Glutamatergic neuron (in vitro differentiated cells): ENCODE results near the gene AIP. TPM values are rescaled to one million over a fixed set of nuclear protein-coding genes. Genes with fewer than 3 reads are reported as not detected.

Experiments used
- DNase-seq: peaks from one replicate; pipeline ENCODE4 v3.0.0; 2022
- H3K27ac Mint-ChIP-seq: one replicate; pipeline ENCODE4 v1.8.0; 2020; ENCODE audit warnings: mild to moderate bottlenecking, mixed read lengths, inconsistent platforms; ENCODE audit not compliant: unreplicated experiment
- H3K27me3 Mint-ChIP-seq: one replicate; pipeline ENCODE4 v1.8.0; 2020; ENCODE audit warnings: mild to moderate bottlenecking, moderate library complexity, mixed read lengths, inconsistent platforms; ENCODE audit not compliant: unreplicated experiment
- H3K36me3 Mint-ChIP-seq: one replicate; pipeline ENCODE4 v1.8.0; 2020; ENCODE audit warnings: mild to moderate bottlenecking, mixed read lengths, inconsistent platforms; ENCODE audit not compliant: unreplicated experiment
- H3K4me1 Mint-ChIP-seq: one replicate; pipeline ENCODE4 v1.8.0; 2020; ENCODE audit warnings: mild to moderate bottlenecking, low read depth, mixed read lengths, inconsistent platforms; ENCODE audit not compliant: unreplicated experiment
- H3K4me3 Mint-ChIP-seq: one replicate; pipeline ENCODE4 v1.8.0; 2020; ENCODE audit warnings: mild to moderate bottlenecking, mixed read lengths, inconsistent platforms; ENCODE audit not compliant: unreplicated experiment
- H3K9me3 Mint-ChIP-seq: one replicate; pipeline ENCODE4 v1.8.0; 2020; ENCODE audit warnings: mild to moderate bottlenecking, moderate library complexity, mixed read lengths, inconsistent platforms; ENCODE audit not compliant: unreplicated experiment
- total RNA-seq: library from RNA; stranded (reverse); fragmentation: NEBNext Ultra II Directional; extraction: Animal tissue kit (Norgen Biotek cat#: 25700); gene quantifications from one replicate; pipeline ENCODE4 v1.2.1, GENCODE V29; 2021; ENCODE audit not compliant: unreplicated experiment
- TF ChIP-seq, protein P1 (sequence below): fragments of 200-600 bp; sonication (generic); IDR thresholded peaks from one replicate; pipeline ENCODE4 v1.5.0; 2021; ENCODE audit not compliant: partially characterized antibody, unreplicated experiment

The AIP gene
- total RNA-seq, 1 donor from 2014 or later, result 43.0 TPM

DNA sequence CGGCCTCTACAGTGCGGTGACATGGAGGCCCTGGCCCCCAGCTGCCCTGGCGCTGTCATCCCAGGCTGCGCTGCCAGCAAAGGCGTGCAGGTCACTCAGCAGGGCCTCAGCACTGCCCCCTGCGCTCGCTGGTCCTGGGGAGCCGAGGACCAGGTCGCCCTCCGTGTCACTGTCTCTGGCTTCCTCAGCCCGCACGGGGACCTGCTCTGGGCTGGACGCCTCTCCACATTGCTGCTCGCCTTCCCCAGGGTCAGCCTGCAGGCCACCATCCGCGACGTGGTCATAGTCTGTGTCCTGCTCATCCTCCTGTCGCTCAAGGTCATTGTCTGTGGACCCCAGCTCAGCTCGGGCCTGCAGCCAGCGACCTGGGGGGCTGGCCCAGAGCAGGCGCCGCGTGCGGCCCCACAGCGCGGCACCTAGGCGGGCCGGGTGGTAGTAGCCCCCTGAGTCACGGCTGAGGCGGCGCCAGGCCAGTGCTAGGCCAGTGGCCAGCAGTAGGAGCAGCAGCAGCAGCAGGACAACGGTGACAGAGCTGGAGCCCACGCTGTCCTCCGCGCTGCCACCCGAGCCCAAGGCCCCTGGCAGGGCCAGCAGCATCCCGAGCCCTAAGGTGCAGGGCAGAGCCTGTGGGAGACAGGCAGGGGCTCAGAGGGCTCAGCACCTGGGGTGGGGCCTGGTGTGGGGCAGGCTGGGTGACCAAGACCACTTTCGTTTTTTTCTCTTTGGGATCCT lies 46.9 kb upstream of the AIP start:
- H3K4me1 Mint-ChIP-seq, result peaks cover 7% of the 10 kb centered on the region
- H3K27me3 Mint-ChIP-seq, result peaks cover 12% of the 10 kb centered on the region
- TF ChIP-seq, protein P1, sequence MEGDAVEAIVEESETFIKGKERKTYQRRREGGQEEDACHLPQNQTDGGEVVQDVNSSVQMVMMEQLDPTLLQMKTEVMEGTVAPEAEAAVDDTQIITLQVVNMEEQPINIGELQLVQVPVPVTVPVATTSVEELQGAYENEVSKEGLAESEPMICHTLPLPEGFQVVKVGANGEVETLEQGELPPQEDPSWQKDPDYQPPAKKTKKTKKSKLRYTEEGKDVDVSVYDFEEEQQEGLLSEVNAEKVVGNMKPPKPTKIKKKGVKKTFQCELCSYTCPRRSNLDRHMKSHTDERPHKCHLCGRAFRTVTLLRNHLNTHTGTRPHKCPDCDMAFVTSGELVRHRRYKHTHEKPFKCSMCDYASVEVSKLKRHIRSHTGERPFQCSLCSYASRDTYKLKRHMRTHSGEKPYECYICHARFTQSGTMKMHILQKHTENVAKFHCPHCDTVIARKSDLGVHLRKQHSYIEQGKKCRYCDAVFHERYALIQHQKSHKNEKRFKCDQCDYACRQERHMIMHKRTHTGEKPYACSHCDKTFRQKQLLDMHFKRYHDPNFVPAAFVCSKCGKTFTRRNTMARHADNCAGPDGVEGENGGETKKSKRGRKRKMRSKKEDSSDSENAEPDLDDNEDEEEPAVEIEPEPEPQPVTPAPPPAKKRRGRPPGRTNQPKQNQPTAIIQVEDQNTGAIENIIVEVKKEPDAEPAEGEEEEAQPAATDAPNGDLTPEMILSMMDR, result no peak
- no peaks in the 10 kb centered on the region for H3K36me3 Mint-ChIP-seq
- H3K27ac Mint-ChIP-seq, result peak overlapping the region; percentile 87
- peaks cover 3% of the 10 kb centered on the region for H3K9me3 Mint-ChIP-seq
- DNase-seq, result no peak
- H3K4me3 Mint-ChIP-seq, result no peak overlapping the region

DNA sequence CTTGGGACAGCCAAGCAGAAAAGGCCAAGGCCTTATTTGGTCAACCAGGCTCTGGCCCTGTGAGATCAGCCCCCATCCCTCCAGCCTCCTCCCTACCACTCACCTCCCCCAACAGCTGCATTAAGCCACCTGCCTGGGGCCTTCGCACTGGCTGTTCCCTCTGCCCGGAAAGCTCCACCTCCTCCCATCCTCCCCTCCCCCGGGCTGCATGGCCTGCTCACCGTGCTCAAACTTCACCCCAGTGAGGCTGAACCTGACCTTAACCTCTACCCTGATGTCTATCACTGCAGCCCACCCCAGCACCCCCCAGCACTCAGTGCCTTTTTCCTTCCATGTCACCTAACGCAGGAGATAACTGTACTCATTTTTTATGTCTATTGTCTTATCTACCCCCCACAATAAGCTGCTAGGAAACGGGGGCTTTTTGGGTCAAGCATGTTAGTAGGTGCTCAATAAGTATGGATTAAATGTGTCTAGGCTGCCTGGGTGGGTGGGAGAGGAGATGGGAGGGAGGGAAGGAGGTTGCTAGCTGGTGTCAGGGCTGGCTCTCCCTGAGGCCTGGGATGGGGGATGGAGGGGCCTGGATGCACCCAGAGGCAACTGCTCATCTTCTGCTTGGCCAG lies 46.3 kb upstream of the AIP start:
- TF ChIP-seq, protein P1, result no peak
- H3K9me3 Mint-ChIP-seq, result peaks cover 3% of the 10 kb centered on the region
- H3K4me1 Mint-ChIP-seq, result peaks cover 7% of the 10 kb centered on the region
- H3K4me3 Mint-ChIP-seq, result no peak overlapping the region
- H3K36me3 Mint-ChIP-seq, result no peaks in the 10 kb centered on the region
- peak overlapping the region; percentile 95 for H3K27ac Mint-ChIP-seq
- peaks cover 12% of the 10 kb centered on the region for H3K27me3 Mint-ChIP-seq
- peak; percentile 59 for DNase-seq

DNA sequence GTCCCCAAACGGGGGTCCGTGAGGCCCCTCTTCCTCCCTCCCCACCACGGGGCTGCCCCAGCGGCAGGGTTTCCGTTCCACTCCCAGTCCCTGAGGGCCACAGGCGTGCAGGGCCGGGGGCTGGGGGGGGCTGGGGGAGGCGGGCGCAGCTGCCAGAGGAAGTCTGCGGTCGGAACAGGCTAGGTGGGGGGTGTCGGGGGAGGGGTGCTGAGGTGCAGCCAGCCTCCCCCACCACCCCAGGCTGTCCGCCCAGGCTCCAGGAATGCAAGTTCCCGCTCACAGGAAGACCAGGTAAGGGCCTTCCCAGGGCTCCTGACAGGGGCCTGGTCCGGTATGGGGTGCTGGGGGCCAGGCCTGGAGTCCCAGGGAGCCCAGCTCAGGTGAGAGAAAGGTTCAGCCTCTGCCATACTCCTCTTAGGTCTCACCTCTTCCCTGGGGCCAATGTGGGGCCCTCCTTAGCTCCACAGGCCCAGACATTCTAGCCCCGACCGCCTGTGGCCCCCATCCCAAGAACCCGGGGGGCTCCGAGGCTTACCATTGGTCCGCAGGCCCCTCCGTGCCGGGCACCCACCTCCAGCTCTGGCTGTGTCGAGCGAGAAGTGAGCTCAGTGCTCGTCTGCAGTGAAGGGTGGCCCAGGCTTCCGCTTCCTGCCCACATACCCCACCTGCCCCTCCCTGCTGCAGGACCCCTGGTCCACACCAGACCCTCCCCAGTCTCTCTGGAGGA lies 45.6 kb upstream of the AIP start, which contains the start of gene PTPRCAP:
Gene PTPRCAP, minus strand, starts transcription at position 601 of the 727 bp plus-strand sequence. Its CDS starts 63 bp downstream, at position 538.
- Mint-ChIP-seq H3K4me3 (no peak within 1 kb of the TSS), H3K4me1 (peaks cover 7% of the 10 kb centered on the region)

DNA sequence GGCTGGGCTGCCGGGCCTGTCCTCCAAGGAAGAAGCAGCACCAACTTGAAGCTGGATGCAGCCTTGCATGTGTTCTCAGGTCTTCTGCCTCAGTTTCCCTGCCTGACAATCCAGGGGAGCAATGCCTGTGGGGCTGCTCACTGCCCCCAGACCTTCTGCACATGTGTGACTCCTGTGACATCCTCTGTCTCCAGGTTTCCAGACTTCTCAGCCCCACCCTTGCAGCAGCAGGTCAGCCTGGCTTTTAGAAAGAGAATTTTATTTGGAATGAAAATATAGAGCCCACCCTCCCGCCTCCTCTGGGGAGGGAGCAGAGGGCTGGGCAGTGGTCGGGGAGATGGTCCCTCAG lies 45.0 kb upstream of the AIP start:
- Mint-ChIP-seq H3K4me3 (no peak overlapping the region), H3K27me3 (peaks cover 19% of the 10 kb centered on the region), H3K36me3 (no peaks in the 10 kb centered on the region), H3K9me3 (peaks cover 2% of the 10 kb centered on the region), H3K27ac (peak overlapping the region; percentile 70), H3K4me1 (peaks cover 7% of the 10 kb centered on the region)
- DNase-seq, result no peak
- TF ChIP-seq, protein P1, result no peak

More for the DNA sequence above, 45.6 kb upstream of the AIP start, which contains the start of gene PTPRCAP:
- peaks cover 2% of the 10 kb centered on the region for H3K9me3 Mint-ChIP-seq
- DNase-seq, result no peak
- TF ChIP-seq, protein P1, result no peak
- no peaks in the 10 kb centered on the region for H3K36me3 Mint-ChIP-seq
- peaks cover 17% of the 10 kb centered on the region for H3K27me3 Mint-ChIP-seq
- peak within 1 kb of the TSS; percentile 95 for H3K27ac Mint-ChIP-seq
